GM12878 (cell line): ENCODE data around the gene SMAD9. TPM values are rescaled to one million over a fixed set of nuclear protein-coding genes. Genes with fewer than 3 reads are reported as not detected.

ENCODE experiments used
- ATAC-seq: fragments of 200-7000 bp; cut with Tn5 transposase; 3 replicates; pipeline ENCODE4 v1.9.1; 2020; ENCODE audit warnings: mild to moderate bottlenecking, moderate library complexity
- BruUV-seq: library from RNA; stranded (reverse); fragments of 400-500 nt; replicated peaks from 2 replicates; lab custom pipeline; 2021; lab: Mats Ljungman, UMichigan
- CTCF ChIA-PET: fragments of 300-600 bp; sonication (Branson Sonifier 250); formaldehyde crosslinking; extraction: SDS; loops from one replicate; lab custom pipeline; 2021; ENCODE audit warnings: inconsistent platforms; lab: Yijun Ruan, JAX
- POLR2A ChIA-PET: fragments of 350-600 bp; formaldehyde crosslinking; extraction: SDS; loops from one replicate; lab custom pipeline; 2021; ENCODE audit warnings: inconsistent platforms; lab: Charles Lee
- RAD21 ChIA-PET: fragments of 300-600 bp; sonication (Branson Sonifier 250); formaldehyde crosslinking; loops from one replicate; lab custom pipeline; 2023; ENCODE audit warnings: antibody characterized with exemption; ENCODE audit not compliant: unreplicated experiment; lab: Charles Lee
- SMC1A ChIA-PET: fragments of 300-600 bp; sonication (Branson Sonifier 250); formaldehyde crosslinking; loops from one replicate; lab custom pipeline; 2023; ENCODE audit not compliant: unreplicated experiment, uncharacterized antibody; lab: Charles Lee
- DNase-seq: peaks from one replicate; pipeline ENCODE4 v3.0.0-alpha.2; 2011; ENCODE audit warnings: low read depth, low spot score
- FAIRE-seq: peaks from 3 replicates; lab custom pipeline; 2011; peaks lifted over from hg19 to GRCh38; lab: Jason Lieb, UNC
- H2AFZ ChIP-seq: 2 replicates; pipeline ENCODE4 v1.6.0; 2011; ENCODE audit warnings: low read depth, low read length, control low read depth; ENCODE audit not compliant: control insufficient read depth
- H3K27ac ChIP-seq: 2 replicates; pipeline ENCODE4 v1.5.1; 2011; ENCODE audit warnings: control low read depth; ENCODE audit not compliant: control insufficient read depth, insufficient read depth
- H3K27me3 ChIP-seq, 2 experiments: replicated peaks in 1 of 2; 2 replicates each; pipeline versions ENCODE4 v1.6.0 to v1.6.1; 2011; ENCODE audit warnings: low read length in 1 of 2; ENCODE audit not compliant: control insufficient read depth in 2 of 2, insufficient read depth in 2 of 2
- H3K36me3 ChIP-seq, 2 experiments: 2 replicates each; pipeline ENCODE4 v1.5.1; 2011; ENCODE audit warnings: low read length in 1 of 2; ENCODE audit not compliant: control insufficient read depth in 2 of 2, insufficient read depth in 2 of 2
- H3K4me1 ChIP-seq: 2 replicates; pipeline ENCODE4 v1.6.1; 2011; ENCODE audit warnings: mild to moderate bottlenecking, low read length, moderate library complexity, mixed read lengths; ENCODE audit not compliant: control insufficient read depth, insufficient read depth
- H3K4me2 ChIP-seq: 2 replicates; pipeline ENCODE4 v1.6.0; 2011; ENCODE audit warnings: control low read depth; ENCODE audit not compliant: control insufficient read depth, insufficient read depth
- H3K4me3 ChIP-seq: fragments of 200-600 bp; sonication (generic); 2 replicates; pipeline ENCODE4 v1.5.1; 2016
- H3K79me2 ChIP-seq: 2 replicates; pipeline ENCODE4 v1.6.0; 2011; ENCODE audit warnings: low read length; ENCODE audit not compliant: control insufficient read depth, insufficient read depth
- H3K9ac ChIP-seq: 2 replicates; pipeline ENCODE4 v1.8.0; 2011; ENCODE audit warnings: low read length, control low read depth, mixed read lengths; ENCODE audit not compliant: control insufficient read depth, insufficient read depth
- H3K9me3 ChIP-seq: replicated peaks from 3 replicates; pipeline ENCODE4 v1.5.1; 2011; ENCODE audit warnings: mild to moderate bottlenecking, low read length; ENCODE audit not compliant: control insufficient read depth, insufficient read depth
- H4K20me1 ChIP-seq: 2 replicates; pipeline ENCODE4 v1.6.0; 2011; ENCODE audit not compliant: control insufficient read depth, insufficient read depth
- BMI1 ChIP-seq: fragments of 450-650 bp; IDR thresholded peaks from 2 replicates; pipeline ENCODE4 v1.6.1; 2016; ENCODE audit warnings: mild to moderate bottlenecking, moderate library complexity, borderline replicate concordance
- CHD2 ChIP-seq: IDR thresholded peaks from 2 replicates; pipeline ENCODE4 v1.6.1; 2011; ENCODE audit warnings: low read depth, low read length, improper control_type of control experiment, borderline replicate concordance
- EGR1 ChIP-seq, 2 experiments: IDR thresholded peaks; 1 replicate in 1 of 2; 2 replicates in 1 of 2; pipeline ENCODE4 v1.6.1; 2011 to 2012; ENCODE audit warnings: low read depth in 2 of 2, low read length in 2 of 2, borderline replicate concordance in 1 of 2, mild to moderate bottlenecking in 1 of 2, moderate library complexity in 1 of 2
- FOXK2 ChIP-seq: fragments of 450-650 bp; IDR thresholded peaks from 2 replicates; pipeline ENCODE4 v1.6.1; 2017; ENCODE audit warnings: mild to moderate bottlenecking, moderate library complexity
- IRF4 ChIP-seq: IDR thresholded peaks from 2 replicates; pipeline ENCODE4 v1.6.1; 2011; ENCODE audit warnings: low read depth, low read length
- NR2F1 ChIP-seq: fragments of 450-650 bp; conservative IDR thresholded peaks from 2 replicates; pipeline ENCODE4 v1.6.1; 2017; ENCODE audit warnings: mild to moderate bottlenecking
- SMAD1 ChIP-seq: fragments of 450-650 bp; IDR thresholded peaks from 2 replicates; pipeline ENCODE4 v1.6.1; 2018; ENCODE audit warnings: mild to moderate bottlenecking, low read depth; ENCODE audit not compliant: partially characterized antibody
- SMARCA5 ChIP-seq: fragments of 450-650 bp; IDR thresholded peaks from 2 replicates; pipeline ENCODE4 v1.6.1; 2017; ENCODE audit warnings: mild to moderate bottlenecking
- YBX1 ChIP-seq: fragments of 450-650 bp; IDR thresholded peaks from 2 replicates; pipeline ENCODE4 v1.6.1; 2016; ENCODE audit warnings: antibody characterized with exemption
- YY1 ChIP-seq: IDR thresholded peaks from 2 replicates; pipeline ENCODE4 v1.6.1; 2011; ENCODE audit warnings: low read depth, mild to moderate bottlenecking, low read length
- ZNF207 ChIP-seq: fragments of 450-650 bp; IDR thresholded peaks from 2 replicates; pipeline ENCODE4 v1.6.1; 2014; ENCODE audit warnings: antibody characterized with exemption, mild to moderate bottlenecking, borderline replicate concordance
- ZNF274 ChIP-seq: IDR thresholded peaks from one replicate; pipeline ENCODE4 v1.8.0; 2011; ENCODE audit not compliant: insufficient read length, insufficient read depth
- WGBS: methylation state at CpG from one replicate; pipeline ENCODE4 v1.1.6; 2016; ENCODE audit warnings: low lambda C conversion rate; ENCODE audit not compliant: insufficient replicate concordance, insufficient coverage; ENCODE audit errors: missing lambda C conversion rate; 5-methylcytosine and 5-hydroxymethylcytosine counted together
- in situ Hi-C: fragments of 300-500 bp; cut with MboI; formaldehyde crosslinking; loops from 9 replicates; pipeline ENCODE4 v1.14.3; 2018; ENCODE audit warnings: mixed read lengths
- intact Hi-C: fragments of 100-400 bp; cut with micrococcal nuclease; formaldehyde crosslinking; loops from one replicate; pipeline ENCODE4 v1.14.2; 2022; ENCODE audit not compliant: unreplicated experiment
- polyA plus RNA-seq, 11 experiments: library from polyadenylated mRNA; depleted of rRNA in 4 of 11; unstranded in 6 of 11; stranded (reverse) in 5 of 11; fragments of >200 nt; fragmentation: Nextera tagmentation in 4 of 11; fragmentation: Illumina TruSeq in 1 of 11; extraction: Ambion mirVana in 4 of 11; extraction: Trizol in 1 of 11; gene quantifications; 1 replicate in 1 of 11; 2 replicates in 10 of 11; pipeline versions ENCODE4 v1.2.1 to v1.2.3, GENCODE V29; 2011 to 2016; ENCODE audit warnings: inconsistent platforms in 2 of 11, missing spikeins in 2 of 11, low read depth in 1 of 11
- total RNA-seq, 4 experiments: library from RNA; depleted of rRNA in 3 of 4; stranded (reverse); fragments of >200 nt in 3 of 4; fragmentation: Illumina TruSeq in 1 of 4; extraction: Trizol in 1 of 4; gene quantifications; 2 replicates each; pipeline versions ENCODE4 v1.2.1 to v1.2.3, GENCODE V29; 2013 to 2021
- TF ChIP-seq, protein P1 (sequence below): IDR thresholded peaks from 2 replicates; pipeline ENCODE4 v1.6.1; 2011; ENCODE audit warnings: low read depth, mild to moderate bottlenecking, low read length, moderate library complexity, borderline replicate concordance; ENCODE audit errors: extremely low read depth
- TF ChIP-seq, protein P2 (sequence below): fragments of 450-650 bp; IDR thresholded peaks from 2 replicates; pipeline ENCODE4 v1.6.1; 2017; ENCODE audit warnings: low read depth, mild to moderate bottlenecking, moderate library complexity

Gene SMAD9
- total and polyA plus RNA-seq, 10 of the 15 experiments (the other 5 are each of a cell fraction or from before 2014, with no cell fraction given), result 0.22 to 0.69 (median 0.42) TPM; not detected in 6

DNA sequence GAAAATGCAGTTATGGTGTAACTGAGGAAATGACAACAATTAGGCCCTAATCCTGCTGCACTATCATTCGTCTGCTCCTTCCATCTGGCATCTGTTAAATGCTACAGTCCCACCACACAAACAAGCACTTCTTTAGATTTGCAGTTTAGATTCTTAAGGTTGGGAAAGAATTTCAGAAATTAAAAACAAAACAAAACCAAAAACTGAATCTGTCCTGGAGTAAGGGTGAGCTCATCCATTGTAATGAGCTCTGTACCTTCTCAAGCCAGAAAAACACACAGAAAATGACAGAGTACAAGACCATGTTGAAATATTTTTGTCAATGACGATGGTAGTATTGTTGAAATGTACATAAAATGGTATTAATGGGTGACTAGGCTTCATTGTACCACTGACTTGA is 28.3 kb downstream of the SMAD9 start (continued):
- TF ChIP-seq NR2F1, result no peak
- TF ChIP-seq ZNF274, result no peak
- TF ChIP-seq FOXK2, result no peak

DNA sequence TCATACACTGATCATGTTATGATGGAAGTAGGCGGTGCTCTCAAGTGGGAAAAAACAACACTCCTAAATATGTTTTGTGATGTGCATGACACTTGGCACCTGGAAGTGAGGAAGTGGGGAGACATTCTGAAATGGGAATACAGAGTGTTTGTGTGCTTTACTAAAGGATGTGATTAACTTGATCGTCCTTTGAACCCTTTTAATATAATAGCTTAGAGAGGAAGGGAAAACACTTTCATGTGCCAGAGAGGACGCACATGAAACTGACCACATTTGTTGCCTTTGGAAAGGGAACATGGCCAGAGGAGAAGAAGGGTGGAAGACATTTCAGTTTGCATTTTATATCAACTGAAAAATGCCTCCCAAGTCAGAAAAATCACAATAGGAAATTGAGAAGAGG is 31.4 kb downstream of the SMAD9 start:
- WGBS, result 77% methylated on average over 3 of the region's 3 CpGs
- FAIRE-seq, result no peak
- ATAC-seq, result no peak

More for the DNA sequence above, 31.4 kb downstream of the SMAD9 start:
- Histone ChIP-seq H3K27me3 (no peaks in the 10 kb centered on the region; a peak in 1 of 4 replicates), H3K9me3 (no peaks in the 10 kb centered on the region), H3K4me1 (no peaks in the 10 kb centered on the region), H3K4me3 (no peak overlapping the region), H4K20me1 (no peaks in the 10 kb centered on the region), H3K79me2 (no peaks in the 10 kb centered on the region), H3K36me3 (no peaks in the 10 kb centered on the region), H3K27ac (no peak overlapping the region), H3K9ac (no peak overlapping the region), H3K4me2 (no peak overlapping the region), H2AFZ (no peak overlapping the region)
- ChIA-PET CTCF (interaction anchor here (0.9 to 1.5 kb wide), 2 partner anchors 24 to 31 kb away, joined by 3 read pairs; no protein-coding TSS in a partner anchor), RAD21 (interaction anchor here (0.6 kb wide), 1 partner anchor 409 kb away, joined by 3 read pairs; no protein-coding TSS in a partner anchor), POLR2A (no interaction called here), SMC1A (interaction anchor here (1.4 kb wide), 1 partner anchor 10 kb away, joined by 3 read pairs; no protein-coding TSS in a partner anchor)
- TF ChIP-seq IRF4 (no peak), YY1 (no peak), YBX1 (no peak), CHD2 (no peak), SMARCA5 (no peak), SMAD1 (no peak), EGR1 (IDR thresholded peaks at IDR 0.05; ENCODE audit: borderline replicate concordance in 1 of 2, low read depth in 2 of 2, low read length in 2 of 2) (no peak), ZNF207 (no peak), BMI1 (no peak)
- TF ChIP-seq, protein P1, sequence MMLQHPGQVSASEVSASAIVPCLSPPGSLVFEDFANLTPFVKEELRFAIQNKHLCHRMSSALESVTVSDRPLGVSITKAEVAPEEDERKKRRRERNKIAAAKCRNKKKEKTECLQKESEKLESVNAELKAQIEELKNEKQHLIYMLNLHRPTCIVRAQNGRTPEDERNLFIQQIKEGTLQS, result no peak
- TF ChIP-seq, protein P2, sequence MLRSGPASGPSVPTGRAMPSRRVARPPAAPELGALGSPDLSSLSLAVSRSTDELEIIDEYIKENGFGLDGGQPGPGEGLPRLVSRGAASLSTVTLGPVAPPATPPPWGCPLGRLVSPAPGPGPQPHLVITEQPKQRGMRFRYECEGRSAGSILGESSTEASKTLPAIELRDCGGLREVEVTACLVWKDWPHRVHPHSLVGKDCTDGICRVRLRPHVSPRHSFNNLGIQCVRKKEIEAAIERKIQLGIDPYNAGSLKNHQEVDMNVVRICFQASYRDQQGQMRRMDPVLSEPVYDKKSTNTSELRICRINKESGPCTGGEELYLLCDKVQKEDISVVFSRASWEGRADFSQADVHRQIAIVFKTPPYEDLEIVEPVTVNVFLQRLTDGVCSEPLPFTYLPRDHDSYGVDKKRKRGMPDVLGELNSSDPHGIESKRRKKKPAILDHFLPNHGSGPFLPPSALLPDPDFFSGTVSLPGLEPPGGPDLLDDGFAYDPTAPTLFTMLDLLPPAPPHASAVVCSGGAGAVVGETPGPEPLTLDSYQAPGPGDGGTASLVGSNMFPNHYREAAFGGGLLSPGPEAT, result no peak
- in situ Hi-C loops, result no loop called here
- intact Hi-C loops, result no loop called here
- no TSS peak for BruUV-seq
- DNase-seq, result no peak
